ENCODE data around the gene KRT84.

DNA sequence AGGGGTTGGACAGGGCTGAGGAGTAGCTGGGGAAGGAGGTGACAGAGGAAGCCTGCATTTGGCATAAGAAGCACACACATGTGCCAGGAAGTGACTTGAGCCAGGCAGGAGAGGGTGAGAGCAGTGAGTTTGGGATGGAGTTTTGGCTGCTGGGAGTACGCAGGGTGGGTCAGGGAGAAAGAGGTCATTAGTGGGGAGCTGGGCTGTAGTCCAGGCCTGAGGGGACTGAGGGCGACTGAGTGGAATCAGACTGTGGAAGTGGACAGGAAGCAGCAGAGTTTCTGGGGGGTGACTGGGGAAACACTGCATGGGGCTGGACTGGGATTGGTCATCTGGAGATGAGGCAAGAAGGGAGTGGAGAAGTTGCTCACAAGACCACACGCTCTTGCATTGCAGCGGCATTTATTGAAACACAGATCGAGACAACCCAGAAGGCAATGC is 25.8 kb downstream of the KRT84 start:
- TF ChIP-seq RAD21 (IDR thresholded peaks at IDR 0.05; ENCODE audit: low read depth) (no peak), SP1 (IDR thresholded peaks at IDR 0.05; ENCODE audit: low read depth) (no peak), POLR2A (IDR thresholded peaks at IDR 0.05; ENCODE audit: borderline replicate concordance, extremely low read depth, insufficient read depth, insufficient read length) (no peak), JUND (IDR thresholded peaks at IDR 0.05) (no peak), SIN3A (IDR thresholded peaks at IDR 0.05; ENCODE audit: low read depth) (no peak), POLR2AphosphoS5 (IDR thresholded peaks at IDR 0.05; ENCODE audit: low read depth, low read length) (no peak), CEBPB (IDR thresholded peaks at IDR 0.05; ENCODE audit: low read depth) (no peak), ZNF274 (IDR thresholded peaks at IDR 0.05; ENCODE audit: low read depth, low read length) (no peak), EZH2phosphoT487 (IDR thresholded peaks at IDR 0.05; ENCODE audit: borderline replicate concordance) (no peak), ELF1 (IDR thresholded peaks at IDR 0.05; ENCODE audit: borderline replicate concordance, low read depth) (no peak)
- TF ChIP-seq, protein P1, sequence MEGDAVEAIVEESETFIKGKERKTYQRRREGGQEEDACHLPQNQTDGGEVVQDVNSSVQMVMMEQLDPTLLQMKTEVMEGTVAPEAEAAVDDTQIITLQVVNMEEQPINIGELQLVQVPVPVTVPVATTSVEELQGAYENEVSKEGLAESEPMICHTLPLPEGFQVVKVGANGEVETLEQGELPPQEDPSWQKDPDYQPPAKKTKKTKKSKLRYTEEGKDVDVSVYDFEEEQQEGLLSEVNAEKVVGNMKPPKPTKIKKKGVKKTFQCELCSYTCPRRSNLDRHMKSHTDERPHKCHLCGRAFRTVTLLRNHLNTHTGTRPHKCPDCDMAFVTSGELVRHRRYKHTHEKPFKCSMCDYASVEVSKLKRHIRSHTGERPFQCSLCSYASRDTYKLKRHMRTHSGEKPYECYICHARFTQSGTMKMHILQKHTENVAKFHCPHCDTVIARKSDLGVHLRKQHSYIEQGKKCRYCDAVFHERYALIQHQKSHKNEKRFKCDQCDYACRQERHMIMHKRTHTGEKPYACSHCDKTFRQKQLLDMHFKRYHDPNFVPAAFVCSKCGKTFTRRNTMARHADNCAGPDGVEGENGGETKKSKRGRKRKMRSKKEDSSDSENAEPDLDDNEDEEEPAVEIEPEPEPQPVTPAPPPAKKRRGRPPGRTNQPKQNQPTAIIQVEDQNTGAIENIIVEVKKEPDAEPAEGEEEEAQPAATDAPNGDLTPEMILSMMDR (IDR thresholded peaks at IDR 0.05 in 2 of 3, conservative IDR thresholded peaks at IDR 0.05 in 1 of 3; ENCODE audit: borderline replicate concordance in 1 of 3, insufficient read depth in 1 of 3, low read depth in 2 of 3, low read length in 2 of 3): no peak
- TF ChIP-seq, protein P2, sequence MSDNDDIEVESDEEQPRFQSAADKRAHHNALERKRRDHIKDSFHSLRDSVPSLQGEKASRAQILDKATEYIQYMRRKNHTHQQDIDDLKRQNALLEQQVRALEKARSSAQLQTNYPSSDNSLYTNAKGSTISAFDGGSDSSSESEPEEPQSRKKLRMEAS (IDR thresholded peaks at IDR 0.05): no peak
- TF ChIP-seq, protein P3, sequence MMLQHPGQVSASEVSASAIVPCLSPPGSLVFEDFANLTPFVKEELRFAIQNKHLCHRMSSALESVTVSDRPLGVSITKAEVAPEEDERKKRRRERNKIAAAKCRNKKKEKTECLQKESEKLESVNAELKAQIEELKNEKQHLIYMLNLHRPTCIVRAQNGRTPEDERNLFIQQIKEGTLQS (IDR thresholded peaks at IDR 0.05): no peak
- TF ChIP-seq, protein P4, sequence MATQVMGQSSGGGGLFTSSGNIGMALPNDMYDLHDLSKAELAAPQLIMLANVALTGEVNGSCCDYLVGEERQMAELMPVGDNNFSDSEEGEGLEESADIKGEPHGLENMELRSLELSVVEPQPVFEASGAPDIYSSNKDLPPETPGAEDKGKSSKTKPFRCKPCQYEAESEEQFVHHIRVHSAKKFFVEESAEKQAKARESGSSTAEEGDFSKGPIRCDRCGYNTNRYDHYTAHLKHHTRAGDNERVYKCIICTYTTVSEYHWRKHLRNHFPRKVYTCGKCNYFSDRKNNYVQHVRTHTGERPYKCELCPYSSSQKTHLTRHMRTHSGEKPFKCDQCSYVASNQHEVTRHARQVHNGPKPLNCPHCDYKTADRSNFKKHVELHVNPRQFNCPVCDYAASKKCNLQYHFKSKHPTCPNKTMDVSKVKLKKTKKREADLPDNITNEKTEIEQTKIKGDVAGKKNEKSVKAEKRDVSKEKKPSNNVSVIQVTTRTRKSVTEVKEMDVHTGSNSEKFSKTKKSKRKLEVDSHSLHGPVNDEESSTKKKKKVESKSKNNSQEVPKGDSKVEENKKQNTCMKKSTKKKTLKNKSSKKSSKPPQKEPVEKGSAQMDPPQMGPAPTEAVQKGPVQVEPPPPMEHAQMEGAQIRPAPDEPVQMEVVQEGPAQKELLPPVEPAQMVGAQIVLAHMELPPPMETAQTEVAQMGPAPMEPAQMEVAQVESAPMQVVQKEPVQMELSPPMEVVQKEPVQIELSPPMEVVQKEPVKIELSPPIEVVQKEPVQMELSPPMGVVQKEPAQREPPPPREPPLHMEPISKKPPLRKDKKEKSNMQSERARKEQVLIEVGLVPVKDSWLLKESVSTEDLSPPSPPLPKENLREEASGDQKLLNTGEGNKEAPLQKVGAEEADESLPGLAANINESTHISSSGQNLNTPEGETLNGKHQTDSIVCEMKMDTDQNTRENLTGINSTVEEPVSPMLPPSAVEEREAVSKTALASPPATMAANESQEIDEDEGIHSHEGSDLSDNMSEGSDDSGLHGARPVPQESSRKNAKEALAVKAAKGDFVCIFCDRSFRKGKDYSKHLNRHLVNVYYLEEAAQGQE (IDR thresholded peaks at IDR 0.05; ENCODE audit: low read depth): no peak

All from HCT116 (cell line).